NCI-H2107 treated with DMSO at 0.1 percent for 48 hours (cell line): ENCODE results near the gene RPF1.

Source experiments
- DNase-seq: peaks from one replicate; lab custom pipeline; 2025; ENCODE audit not compliant: unreplicated experiment; lab: John Stamatoyannopoulos, UW

RPF1 gene

GRCh38 chr1:84492726-84493125 lies 13.7 kb downstream of the RPF1 start:
- DNase-seq = no peak

- no peak for DNase-seq
These were observed 14.7 kb downstream of the RPF1 start for GRCh38 chr1:84493747-84494146.

- DNase-seq = no peak
These were observed 17.4 kb downstream of the RPF1 start for GRCh38 chr1:84496498-84496897.

- no peak for DNase-seq
These were observed 18.7 kb downstream of the RPF1 start for GRCh38 chr1:84497631-84498275.

GRCh38 chr1:84502927-84503326 lies 23.9 kb downstream of the RPF1 start:
- no peak for DNase-seq

GRCh38 chr1:84504580-84505492 lies 25.8 kb downstream of the RPF1 start:
- peak; percentile 29 for DNase-seq

- DNase-seq = peak; percentile 43
These were observed 26.5 kb downstream of the RPF1 start for GRCh38 chr1:84505493-84506001.

GRCh38 chr1:84506002-84506728 lies 27.1 kb downstream of the RPF1 start, which contains the start of the genes GNG5 and SPATA1:
TSS of gene GNG5 (minus strand) at chr1:84506581. CDS start at chr1:84506091, 490 bp downstream.
TSS of gene SPATA1 (plus strand) at chr1:84506386. CDS start at chr1:84516360, 9,974 bp downstream.
- DNase-seq = peak; percentile 91

- peak; percentile 71 for DNase-seq
These were observed 27.8 kb downstream of the RPF1 start for GRCh38 chr1:84506729-84507453.

- DNase-seq = peak; percentile 47
These were observed 28.8 kb downstream of the RPF1 start for GRCh38 chr1:84507887-84508286.

GRCh38 chr1:84508510-84508909 lies 29.4 kb downstream of the RPF1 start:
- DNase-seq = no peak

- DNase-seq = no peak
These were observed 30.0 kb downstream of the RPF1 start for GRCh38 chr1:84509029-84509428.

GRCh38 chr1:84510165-84510564 lies 31.1 kb downstream of the RPF1 start:
- DNase-seq = no peak

GRCh38 chr1:84510668-84511067 lies 31.6 kb downstream of the RPF1 start:
- no peak for DNase-seq

GRCh38 chr1:84524590-84524989 lies 45.5 kb downstream of the RPF1 start:
- DNase-seq = no peak

GRCh38 chr1:84525779-84526178 lies 46.7 kb downstream of the RPF1 start:
- DNase-seq = no peak

GRCh38 chr1:84538599-84538998 lies 59.5 kb downstream of the RPF1 start:
- peak; percentile 53 for DNase-seq

- DNase-seq = no peak
These were observed 60.9 kb downstream of the RPF1 start for GRCh38 chr1:84539972-84540371.

GRCh38 chr1:84540759-84541158 lies 61.7 kb downstream of the RPF1 start:
- DNase-seq = no peak

GRCh38 chr1:84541679-84542078 lies 62.6 kb downstream of the RPF1 start:
- DNase-seq = peak; percentile 15
